NB4 (cell line): Measurements from ENCODE around the gene IL7R.
"Not testable (repeated sequence)": the region's sequence is repeated elsewhere in the genome, so short reads cannot be mapped to it uniquely, and the experiment has no call there.

Experiments
- MAX ChIP-seq: IDR thresholded peaks from 2 replicates; pipeline ENCODE4 v1.6.1; 2011; ENCODE audit warnings: low read depth, low read length
- MYC ChIP-seq: IDR thresholded peaks from 2 replicates; pipeline ENCODE4 v1.6.1; 2011; ENCODE audit warnings: low read depth, low read length
- POLR2A ChIP-seq: IDR thresholded peaks from 2 replicates; pipeline ENCODE4 v1.6.1; 2011; ENCODE audit warnings: mild to moderate bottlenecking; ENCODE audit not compliant: insufficient read length; ENCODE audit errors: extremely low read depth
- TF ChIP-seq, protein P1 (sequence below): IDR thresholded peaks from one replicate; pipeline ENCODE4 v1.5.1; 2012; ENCODE audit warnings: low read depth, low read length

DNA sequence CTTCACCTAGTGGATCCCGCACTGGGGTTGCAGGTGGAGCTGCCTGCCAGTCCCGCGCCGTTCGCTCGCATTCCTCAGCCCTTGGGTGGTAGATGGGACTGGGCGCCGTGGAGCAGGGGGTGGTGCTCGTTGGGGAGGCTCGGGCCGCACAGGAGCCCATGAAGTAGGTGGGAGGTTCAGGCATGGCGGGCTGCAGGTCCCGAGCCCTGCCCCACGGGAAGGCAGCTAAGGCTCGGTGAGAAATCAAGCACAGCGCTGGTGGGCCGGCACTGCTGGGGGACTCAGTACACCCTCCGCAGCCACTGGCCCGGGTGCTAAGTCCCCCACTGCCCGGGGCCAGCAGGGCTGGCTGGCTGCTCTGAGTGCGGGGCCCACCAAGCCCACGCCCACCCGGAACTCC is 36.1 kb downstream of the IL7R start:
- TF ChIP-seq, protein P1, sequence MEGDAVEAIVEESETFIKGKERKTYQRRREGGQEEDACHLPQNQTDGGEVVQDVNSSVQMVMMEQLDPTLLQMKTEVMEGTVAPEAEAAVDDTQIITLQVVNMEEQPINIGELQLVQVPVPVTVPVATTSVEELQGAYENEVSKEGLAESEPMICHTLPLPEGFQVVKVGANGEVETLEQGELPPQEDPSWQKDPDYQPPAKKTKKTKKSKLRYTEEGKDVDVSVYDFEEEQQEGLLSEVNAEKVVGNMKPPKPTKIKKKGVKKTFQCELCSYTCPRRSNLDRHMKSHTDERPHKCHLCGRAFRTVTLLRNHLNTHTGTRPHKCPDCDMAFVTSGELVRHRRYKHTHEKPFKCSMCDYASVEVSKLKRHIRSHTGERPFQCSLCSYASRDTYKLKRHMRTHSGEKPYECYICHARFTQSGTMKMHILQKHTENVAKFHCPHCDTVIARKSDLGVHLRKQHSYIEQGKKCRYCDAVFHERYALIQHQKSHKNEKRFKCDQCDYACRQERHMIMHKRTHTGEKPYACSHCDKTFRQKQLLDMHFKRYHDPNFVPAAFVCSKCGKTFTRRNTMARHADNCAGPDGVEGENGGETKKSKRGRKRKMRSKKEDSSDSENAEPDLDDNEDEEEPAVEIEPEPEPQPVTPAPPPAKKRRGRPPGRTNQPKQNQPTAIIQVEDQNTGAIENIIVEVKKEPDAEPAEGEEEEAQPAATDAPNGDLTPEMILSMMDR: not testable (repeated sequence)
- TF ChIP-seq POLR2A, MAX, MYC: not testable (repeated sequence)
